GM13977 (cell line): Measurements from ENCODE around the gene OTOA.
"Not testable (repeated sequence)": the region's sequence is repeated elsewhere in the genome, so short reads cannot be mapped to it uniquely, and the experiment has no call there.

Source experiments
- DNase-seq: peaks from one replicate; pipeline ENCODE4 v3.0.0; 2012; ENCODE audit warnings: low spot score
- CTCF ChIP-seq: IDR thresholded peaks from 2 replicates; pipeline ENCODE4 v1.5.1; 2012; ENCODE audit warnings: mild to moderate bottlenecking, control low read depth; ENCODE audit not compliant: insufficient read depth; ENCODE audit errors: extremely low read depth, missing control alignments
- in situ Hi-C: fragments of 300-500 bp; cut with MboI; formaldehyde crosslinking; loops from one replicate; pipeline ENCODE4 v1.12.0; 2022; ENCODE audit warnings: low sequenced_read_pairs, low pct_unique_long_range_greater_than_20kb, mixed read lengths, inconsistent platforms; ENCODE audit not compliant: unreplicated experiment

OTOA gene

GRCh38 chr16:21656795-21657768 lies 6.7 kb upstream of the OTOA start:
- in situ Hi-C loops, result loop anchor here (10.0 kb wide), 2 partner anchors 48 to 62 kb away; partner anchors contain the start of gene METTL9
- TF ChIP-seq CTCF, result peak; percentile 71

DNA sequence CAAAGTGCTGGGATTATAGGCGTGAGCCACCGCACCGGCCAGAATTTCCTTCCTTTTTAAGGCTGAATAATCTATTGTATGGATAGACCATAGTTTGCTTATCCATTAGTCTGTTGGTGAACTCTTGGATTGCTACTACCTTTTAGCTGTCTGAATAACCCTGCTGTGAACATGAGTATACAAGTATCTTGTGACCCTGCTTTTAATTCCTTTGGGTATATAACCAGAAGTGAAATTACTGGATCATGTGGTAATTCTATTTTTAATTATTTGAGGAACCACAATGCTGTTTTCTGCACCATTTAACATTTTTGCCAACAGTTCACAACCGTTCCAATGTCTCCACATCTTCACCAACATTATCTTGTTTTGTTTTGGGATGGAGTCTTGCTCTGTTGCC lies 4.6 kb upstream of the OTOA start:
- in situ Hi-C loops, result loop anchor here (10.0 kb wide), 2 partner anchors 46 to 64 kb away; partner anchors contain the start of gene METTL9
- DNase-seq, result no peak
- TF ChIP-seq CTCF, result no peak

More at GRCh38 chr16:21656795-21657768, 6.7 kb upstream of the OTOA start:
- DNase-seq, result peak; percentile 73

- in situ Hi-C loops, result no loop called here
- TF ChIP-seq CTCF, result no peak
- DNase-seq, result no peak
Measured at GRCh38 chr16:21664801-21665492, 1.2 kb downstream of the OTOA start.

- no peak for TF ChIP-seq CTCF
- in situ Hi-C loops, result no loop called here
- no peak for DNase-seq
Measured at GRCh38 chr16:21666772-21667171, 3.0 kb downstream of the OTOA start.

- TF ChIP-seq CTCF, result no peak
- no peak for DNase-seq
- in situ Hi-C loops, result no loop called here
Measured at GRCh38 chr16:21667575-21667974, 3.8 kb downstream of the OTOA start.

GRCh38 chr16:21673469-21673868 lies 9.7 kb downstream of the OTOA start:
- in situ Hi-C loops, result no loop called here
- TF ChIP-seq CTCF, result no peak
- no peak for DNase-seq

GRCh38 chr16:21674456-21674855 lies 10.7 kb downstream of the OTOA start:
- DNase-seq, in situ Hi-C loops: not testable (repeated sequence)

- DNase-seq, in situ Hi-C loops: not testable (repeated sequence)
Measured at GRCh38 chr16:21680714-21681113, 16.9 kb downstream of the OTOA start.
